Breast epithelium (tissue), 4 donors: Measurements from ENCODE around the gene HHATL. TPM values are rescaled to one million over a fixed set of nuclear protein-coding genes. Genes with fewer than 3 reads are reported as not detected.

Experiments
- DNase-seq, 2 donors: peaks; one replicate each; pipeline ENCODE4 v3.0.0-alpha.2; 2019; ENCODE audit warnings: low spot score in 2 of 2
- H3K27ac ChIP-seq, 2 donors: fragments of 200-600 bp; sonication (generic) in 1 of 2; one replicate each; pipeline ENCODE4 v1.5.1; 2016 to 2019; ENCODE audit warnings: mild to moderate bottlenecking in 1 of 2
- H3K27me3 ChIP-seq, 2 donors: fragments of 200-600 bp; sonication (generic) in 1 of 2; one replicate each; pipeline versions ENCODE4 v1.5.1 to v1.6.0; 2017 to 2019; ENCODE audit warnings: control low read depth in 1 of 2, mild to moderate bottlenecking in 1 of 2
- H3K36me3 ChIP-seq: fragments of 200-600 bp; one replicate; pipeline ENCODE4 v1.5.1; 2019
- H3K4me1 ChIP-seq, 2 donors: fragments of 200-600 bp; sonication (generic); one replicate each; pipeline ENCODE4 v1.5.1; 2016 to 2019; ENCODE audit warnings: control low read depth in 1 of 2
- H3K4me3 ChIP-seq, 3 donors: fragments of 200-600 bp; sonication (generic); 1 replicate in 2 of 3; 2 replicates in 1 of 3; pipeline ENCODE4 v1.5.1; 2016 to 2019; ENCODE audit warnings: mild to moderate bottlenecking in 3 of 3, moderate library complexity in 2 of 3
- H3K9me3 ChIP-seq, 2 donors: fragments of 200-600 bp; sonication (generic) in 1 of 2; one replicate each; pipeline ENCODE4 v1.5.1; 2016 to 2019; ENCODE audit warnings: control low read depth in 1 of 2
- POLR2A ChIP-seq: fragments of 450-650 bp; IDR thresholded peaks from one replicate; pipeline ENCODE4 v1.6.1; 2016; ENCODE audit warnings: antibody characterized with exemption, mild to moderate bottlenecking, moderate library complexity
- POLR2AphosphoS5 ChIP-seq, 3 donors: sonication (generic); formaldehyde crosslinking; IDR thresholded peaks; one replicate each; pipeline ENCODE4 v1.6.1; 2017; ENCODE audit warnings: antibody characterized with exemption in 3 of 3
- intact Hi-C: fragments of 100-400 bp; cut with DNase I; formaldehyde crosslinking; loops from one replicate; pipeline ENCODE4 v1.15.1; 2023; ENCODE audit warnings: low total_unique reads
- total RNA-seq, 3 donors: library from RNA; depleted of rRNA; stranded (reverse); fragments of >200 nt; gene quantifications; one replicate each; pipeline ENCODE4 v1.1.0, GENCODE V29; 2016
- TF ChIP-seq, protein P1 (sequence below), 3 donors: fragments of 450-650 bp; IDR thresholded peaks; one replicate each; pipeline ENCODE4 v1.5.1; 2016 to 2017; ENCODE audit warnings: antibody characterized with exemption in 3 of 3, mild to moderate bottlenecking in 3 of 3, moderate library complexity in 3 of 3

HHATL gene
- total RNA-seq, 3 donors from 2014 or later, result 0.32 to 1.6 TPM; not detected in 1

DNA sequence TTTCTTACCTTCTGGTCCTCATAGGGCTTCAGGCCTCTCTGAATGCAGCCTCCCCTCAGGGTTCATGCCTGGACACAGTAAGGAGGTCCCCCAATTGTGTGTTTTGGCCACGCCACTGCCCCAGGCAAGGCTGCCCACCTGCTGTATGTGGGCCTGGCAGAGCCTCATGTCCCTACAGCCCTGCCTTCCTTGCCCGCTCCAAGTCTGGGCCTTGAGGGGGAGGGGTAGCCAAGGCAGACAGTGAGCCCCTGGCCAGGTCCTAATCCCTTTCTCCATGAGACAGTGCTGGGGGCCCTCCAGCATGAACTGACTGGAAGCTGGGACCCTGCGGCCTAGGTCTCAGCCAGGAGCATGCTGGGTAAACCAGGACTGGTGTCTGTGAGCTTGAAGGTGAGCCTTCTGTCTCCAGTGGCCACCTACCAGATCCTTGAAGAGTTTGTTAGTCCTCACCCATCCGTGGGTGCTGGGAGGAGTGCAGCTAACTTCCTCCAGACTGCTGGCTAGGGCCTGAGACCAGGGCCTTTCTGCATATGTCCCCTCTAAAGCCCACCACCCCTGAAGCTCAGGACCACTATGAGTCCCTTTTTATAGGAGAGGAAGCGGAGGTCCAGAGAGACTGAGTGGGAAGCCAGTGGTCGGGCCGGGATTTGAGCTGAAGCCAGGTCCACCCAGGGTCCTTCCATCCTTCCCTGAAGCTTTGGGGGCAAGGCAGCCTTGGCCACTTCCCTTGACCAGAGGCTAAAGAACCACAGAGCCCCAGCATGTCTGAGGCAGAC lies 40.4 kb downstream of the HHATL start:
- Histone ChIP-seq H3K4me1 (no peaks in the 10 kb centered on the region), H3K4me3 (no peak overlapping the region), H3K27ac (no peak overlapping the region), H3K27me3 (no peaks in the 10 kb centered on the region), H3K9me3 (no peaks in the 10 kb centered on the region), H3K36me3 (no peaks in the 10 kb centered on the region)
- DNase-seq, result no peak
- intact Hi-C loops, result no loop called here
- TF ChIP-seq, protein P1, sequence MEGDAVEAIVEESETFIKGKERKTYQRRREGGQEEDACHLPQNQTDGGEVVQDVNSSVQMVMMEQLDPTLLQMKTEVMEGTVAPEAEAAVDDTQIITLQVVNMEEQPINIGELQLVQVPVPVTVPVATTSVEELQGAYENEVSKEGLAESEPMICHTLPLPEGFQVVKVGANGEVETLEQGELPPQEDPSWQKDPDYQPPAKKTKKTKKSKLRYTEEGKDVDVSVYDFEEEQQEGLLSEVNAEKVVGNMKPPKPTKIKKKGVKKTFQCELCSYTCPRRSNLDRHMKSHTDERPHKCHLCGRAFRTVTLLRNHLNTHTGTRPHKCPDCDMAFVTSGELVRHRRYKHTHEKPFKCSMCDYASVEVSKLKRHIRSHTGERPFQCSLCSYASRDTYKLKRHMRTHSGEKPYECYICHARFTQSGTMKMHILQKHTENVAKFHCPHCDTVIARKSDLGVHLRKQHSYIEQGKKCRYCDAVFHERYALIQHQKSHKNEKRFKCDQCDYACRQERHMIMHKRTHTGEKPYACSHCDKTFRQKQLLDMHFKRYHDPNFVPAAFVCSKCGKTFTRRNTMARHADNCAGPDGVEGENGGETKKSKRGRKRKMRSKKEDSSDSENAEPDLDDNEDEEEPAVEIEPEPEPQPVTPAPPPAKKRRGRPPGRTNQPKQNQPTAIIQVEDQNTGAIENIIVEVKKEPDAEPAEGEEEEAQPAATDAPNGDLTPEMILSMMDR (IDR thresholded peaks at IDR 0.05), result no peak
- TF ChIP-seq POLR2AphosphoS5 (IDR thresholded peaks at IDR 0.05) (no peak), POLR2A (no peak)

DNA sequence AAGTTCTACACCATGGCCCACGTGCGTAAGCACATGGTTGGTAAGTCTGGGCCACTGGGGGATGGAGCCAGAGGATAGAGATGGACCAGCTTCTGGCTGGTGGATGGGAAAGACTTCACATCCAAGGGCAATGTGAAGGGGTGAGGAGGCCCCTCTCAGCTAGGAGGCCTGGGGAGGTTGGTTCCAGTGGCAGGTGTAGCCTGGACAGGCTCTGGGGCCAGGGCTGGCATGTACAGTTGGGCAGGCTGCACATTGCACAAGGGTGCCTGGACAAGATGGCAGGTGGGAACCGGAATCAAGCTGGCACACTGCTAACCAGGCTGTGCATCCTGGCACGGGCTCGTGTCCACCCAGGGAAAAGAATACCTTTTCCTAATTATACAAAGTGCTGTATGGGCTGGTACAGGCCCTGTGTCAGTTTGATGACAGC lies 41.0 kb downstream of the HHATL start:
- no peak overlapping the region for H3K4me3 ChIP-seq
- H3K4me1 ChIP-seq, result no peaks in the 10 kb centered on the region
- TF ChIP-seq, protein P1 (IDR thresholded peaks at IDR 0.05), result no peak
- TF ChIP-seq POLR2AphosphoS5 (IDR thresholded peaks at IDR 0.05) (no peak), POLR2A (no peak)
- H3K27me3 ChIP-seq, result no peaks in the 10 kb centered on the region
- H3K36me3 ChIP-seq, result no peaks in the 10 kb centered on the region
- no peak overlapping the region for H3K27ac ChIP-seq
- intact Hi-C loops, result no loop called here
- no peaks in the 10 kb centered on the region for H3K9me3 ChIP-seq
- no peak for DNase-seq

DNA sequence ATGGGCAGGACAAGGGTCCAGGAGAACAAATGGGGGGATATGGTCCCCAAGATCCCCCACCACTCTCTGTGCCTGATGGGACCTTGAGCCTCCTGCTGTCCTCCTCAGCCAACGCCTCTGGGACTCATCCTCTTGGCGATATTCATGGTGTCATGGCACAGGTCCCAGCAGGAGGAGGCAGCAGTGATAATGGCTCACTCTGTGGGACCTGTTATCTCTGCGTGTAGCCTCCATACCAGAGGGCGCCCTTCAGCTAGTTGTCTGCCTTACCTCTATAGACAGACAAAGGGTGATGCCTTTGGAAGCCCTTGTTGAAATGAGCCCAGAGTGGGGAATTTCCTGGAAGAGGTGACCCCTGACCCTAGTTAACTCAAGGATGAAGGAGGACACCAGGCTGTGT lies 41.7 kb downstream of the HHATL start:
- intact Hi-C loops, result no loop called here
- H3K36me3 ChIP-seq, result no peaks in the 10 kb centered on the region
- TF ChIP-seq POLR2AphosphoS5 (IDR thresholded peaks at IDR 0.05) (no peak), POLR2A (no peak)
- TF ChIP-seq, protein P1 (IDR thresholded peaks at IDR 0.05), result no peak
- DNase-seq, result no peak
- no peaks in the 10 kb centered on the region for H3K9me3 ChIP-seq
- H3K27ac ChIP-seq, result peak overlapping the region in 1 of 2 donors; percentile 61
- no peak overlapping the region for H3K4me3 ChIP-seq
- H3K4me1 ChIP-seq, result no peaks in the 10 kb centered on the region
- no peaks in the 10 kb centered on the region for H3K27me3 ChIP-seq

DNA sequence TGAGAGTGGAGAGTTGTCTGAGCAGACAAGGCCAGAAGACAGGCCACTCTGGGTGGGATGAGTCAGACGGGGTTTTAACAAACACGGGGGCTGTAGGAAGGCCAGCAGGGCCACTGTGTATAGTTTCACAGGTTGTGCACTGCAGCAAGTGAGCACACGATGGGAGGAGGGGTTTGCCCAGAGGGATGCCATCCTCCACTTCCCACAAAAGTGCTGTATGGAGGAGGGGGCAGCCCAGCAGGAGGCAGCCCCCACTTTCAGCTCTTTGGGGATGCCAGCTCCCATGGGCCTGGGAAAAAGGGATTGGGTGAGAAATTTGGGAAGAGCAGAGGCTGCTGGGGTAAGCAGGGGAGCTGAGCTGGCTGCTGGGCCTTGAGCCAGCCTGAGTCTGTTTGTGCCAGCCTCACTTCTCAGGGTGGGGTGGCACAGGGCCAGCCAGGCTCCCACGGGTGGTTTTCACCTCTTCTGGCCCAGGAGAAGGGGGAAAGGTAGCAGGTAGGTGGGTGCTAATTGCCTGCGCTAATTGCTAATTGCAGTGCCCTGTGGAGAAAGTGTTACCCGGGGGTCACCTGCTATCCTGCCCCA lies 42.4 kb downstream of the HHATL start:
- Histone ChIP-seq H3K9me3 (no peaks in the 10 kb centered on the region), H3K27me3 (no peaks in the 10 kb centered on the region), H3K4me1 (peaks cover 0 to 3% of the 10 kb centered on the region in 2 donors), H3K27ac (peak overlapping the region; percentile 13 to 61), H3K4me3 (no peak overlapping the region), H3K36me3 (no peaks in the 10 kb centered on the region)
- DNase-seq, result no peak
- intact Hi-C loops, result no loop called here
- TF ChIP-seq POLR2AphosphoS5 (IDR thresholded peaks at IDR 0.05) (no peak), POLR2A (no peak)
- TF ChIP-seq, protein P1 (IDR thresholded peaks at IDR 0.05), result no peak

DNA sequence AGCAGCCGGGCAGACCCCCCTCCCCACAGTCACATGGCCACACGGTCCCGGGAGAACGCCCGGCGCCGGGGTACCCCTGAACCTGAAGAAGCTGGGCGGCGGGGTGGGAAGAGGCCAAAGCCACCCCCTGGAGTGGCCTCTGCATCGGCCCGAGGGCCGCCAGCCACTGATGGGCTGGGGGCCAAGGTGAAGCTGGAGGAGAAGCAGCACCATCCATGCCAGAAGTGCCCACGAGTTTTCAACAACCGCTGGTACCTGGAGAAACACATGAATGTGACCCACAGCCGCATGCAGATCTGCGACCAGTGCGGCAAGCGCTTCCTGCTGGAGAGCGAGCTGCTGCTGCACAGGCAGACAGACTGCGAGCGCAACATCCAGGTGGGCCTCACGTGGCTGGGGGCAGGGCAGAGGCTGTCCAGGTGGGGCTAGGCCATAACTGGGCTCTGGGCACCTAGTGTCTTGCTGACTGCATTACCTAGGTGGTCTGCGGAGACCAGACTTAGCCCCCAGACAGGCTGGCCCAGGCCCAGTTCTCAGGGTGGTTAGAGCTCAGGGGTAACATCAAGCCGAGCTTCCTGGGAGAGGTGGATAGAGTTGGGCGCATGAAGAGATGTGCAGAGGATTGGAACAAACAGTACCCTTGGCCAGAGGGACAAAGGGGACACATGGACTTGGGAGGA lies 43.0 kb downstream of the HHATL start:
- no peak for DNase-seq
- intact Hi-C loops, result loop anchor here (1.0 kb wide), 1 partner anchor 44 kb away; no protein-coding TSS in a partner anchor
- H3K4me1 ChIP-seq, result peaks cover 0 to 3% of the 10 kb centered on the region in 2 donors
- peak overlapping the region; percentile 21 to 61 for H3K27ac ChIP-seq
- H3K9me3 ChIP-seq, result no peaks in the 10 kb centered on the region
- no peaks in the 10 kb centered on the region for H3K36me3 ChIP-seq
- TF ChIP-seq, protein P1 (IDR thresholded peaks at IDR 0.05), result no peak
- no peak for TF ChIP-seq POLR2A
- TF ChIP-seq POLR2AphosphoS5 (IDR thresholded peaks at IDR 0.05), result no peak
- no peak overlapping the region for H3K4me3 ChIP-seq
- no peaks in the 10 kb centered on the region for H3K27me3 ChIP-seq
